PC-3 (cell line): ENCODE results near the gene MAGI2. TPM values are rescaled to one million over a fixed set of nuclear protein-coding genes. Genes with fewer than 3 reads are reported as not detected.

Source experiments
- ATAC-seq: fragments of 200-7000 bp; cut with Tn5 transposase; 2 replicates; pipeline ENCODE4 v1.9.1; 2020; ENCODE audit warnings: mild to moderate bottlenecking, moderate library complexity
- BruUV-seq: library from RNA; stranded (reverse); fragments of 400-500 nt; replicated peaks from 2 replicates; lab custom pipeline; 2021; lab: Mats Ljungman, UMichigan
- CTCF ChIA-PET: fragments of 300-600 bp; sonication (Branson Sonifier 250); formaldehyde crosslinking; loops from one replicate; lab custom pipeline; 2022; ENCODE audit warnings: antibody characterized with exemption; lab: Charles Lee
- POLR2A ChIA-PET: fragments of 300-600 bp; sonication (Branson Sonifier 250); formaldehyde crosslinking; loops from one replicate; lab custom pipeline; 2022; ENCODE audit warnings: antibody characterized with exemption; ENCODE audit not compliant: unreplicated experiment; lab: Charles Lee
- DNase-seq: peaks from one replicate; pipeline ENCODE4 v3.0.0-alpha.2; 2015
- H2AFZ ChIP-seq: fragments of 300-600 bp; sonication (generic); 2 replicates; pipeline ENCODE4 v1.6.0; 2016; ENCODE audit warnings: antibody characterized with exemption, low read length
- H3F3A ChIP-seq: fragments of 300-600 bp; sonication (generic); one replicate; pipeline ENCODE4 v1.6.0; 2017; ENCODE audit warnings: antibody characterized with exemption, low read length, control low read depth, mild to moderate bottlenecking; ENCODE audit not compliant: unreplicated experiment
- H3K27ac ChIP-seq: fragments of 300-600 bp; sonication (generic); 2 replicates; pipeline ENCODE4 v1.5.1; 2016; ENCODE audit warnings: mild to moderate bottlenecking, low read length
- H3K27me3 ChIP-seq: fragments of 300-600 bp; sonication (generic); 2 replicates; pipeline ENCODE4 v1.6.1; 2016; ENCODE audit warnings: low read length, mixed read lengths
- H3K36me3 ChIP-seq: fragments of 300-600 bp; sonication (generic); 2 replicates; pipeline ENCODE4 v1.6.1; 2016; ENCODE audit warnings: low read depth, mixed run types, low read length, mixed read lengths
- H3K4me1 ChIP-seq: fragments of 300-600 bp; sonication (generic); 2 replicates; pipeline ENCODE4 v1.5.1; 2016; ENCODE audit warnings: low read length; ENCODE audit not compliant: insufficient read depth
- H3K4me2 ChIP-seq: fragments of 300-600 bp; sonication (generic); 2 replicates; pipeline ENCODE4 v1.6.0; 2016; ENCODE audit warnings: low read length
- H3K4me3 ChIP-seq: fragments of 300-600 bp; sonication (generic); 2 replicates; pipeline ENCODE4 v1.5.1; 2016; ENCODE audit warnings: mild to moderate bottlenecking, low read length, mixed read lengths
- H3K79me2 ChIP-seq: fragments of 300-600 bp; sonication (generic); 2 replicates; pipeline ENCODE4 v1.6.1; 2017; ENCODE audit warnings: low read length, mixed read lengths
- H3K9ac ChIP-seq: fragments of 300-600 bp; sonication (generic); 2 replicates; pipeline ENCODE4 v1.6.0; 2016; ENCODE audit warnings: mild to moderate bottlenecking, low read length
- H3K9me2 ChIP-seq: fragments of 300-600 bp; sonication (generic); replicated peaks from 2 replicates; pipeline ENCODE4 v1.6.1; 2016; ENCODE audit warnings: mixed run types, low read length, mixed read lengths
- H3K9me3 ChIP-seq: fragments of 300-600 bp; sonication (generic); 2 replicates; pipeline ENCODE4 v1.6.1; 2016; ENCODE audit warnings: low read length, mixed read lengths
- H4K20me1 ChIP-seq: fragments of 300-600 bp; sonication (generic); 2 replicates; pipeline ENCODE4 v1.6.1; 2016; ENCODE audit warnings: low read length, mixed read lengths
- EZH2 ChIP-seq: fragments of 300-600 bp; sonication (generic); IDR thresholded peaks from one replicate; pipeline ENCODE4 v1.6.1; 2017; ENCODE audit warnings: antibody characterized with exemption, mild to moderate bottlenecking, low read length; ENCODE audit not compliant: unreplicated experiment
- EZH2phosphoT487 ChIP-seq: fragments of 300-600 bp; sonication (generic); IDR thresholded peaks from 2 replicates; pipeline ENCODE4 v1.6.1; 2018; ENCODE audit warnings: mild to moderate bottlenecking, antibody characterized with exemption, low read length, borderline replicate concordance
- intact Hi-C: fragments of 100-400 bp; cut with micrococcal nuclease; formaldehyde crosslinking; loops from 2 replicates; pipeline ENCODE4 v1.9.0; 2023
- total RNA-seq: library from RNA; depleted of rRNA; stranded (reverse); fragments of >200 nt; gene quantifications from 2 replicates; pipeline ENCODE4 v1.2.3, GENCODE V29; 2014
- TF ChIP-seq, protein P1 (sequence below): fragments of 300-600 bp; sonication (generic); conservative IDR thresholded peaks from 2 replicates; pipeline ENCODE4 v1.5.1; 2017; ENCODE audit warnings: antibody characterized with exemption, low read depth, mild to moderate bottlenecking, low read length

Gene MAGI2
- total RNA-seq, 1 experiment from 2014 or later = not detected

DNA sequence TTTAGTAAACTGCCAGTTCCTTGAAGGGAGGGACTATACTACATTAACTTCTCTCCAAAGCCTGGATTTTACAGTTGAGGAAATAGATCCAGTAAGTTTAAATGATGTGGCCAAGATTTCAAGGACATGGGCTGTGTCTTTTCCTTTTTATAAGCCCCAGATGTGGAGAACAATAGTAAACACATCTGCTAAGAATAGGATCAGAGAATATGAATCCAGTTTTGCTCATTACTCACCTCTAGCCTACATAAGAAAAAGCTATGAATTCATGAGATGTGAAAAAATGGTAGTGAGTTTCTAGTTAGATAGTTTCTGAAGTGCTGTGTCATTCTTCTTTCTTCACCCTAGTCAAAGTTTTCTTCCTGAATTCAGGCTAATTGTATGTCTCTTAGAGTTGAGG lies 38.6 kb downstream of the MAGI2 start:
- peaks cover 17% of the 10 kb centered on the region for H3K4me1 ChIP-seq

DNA sequence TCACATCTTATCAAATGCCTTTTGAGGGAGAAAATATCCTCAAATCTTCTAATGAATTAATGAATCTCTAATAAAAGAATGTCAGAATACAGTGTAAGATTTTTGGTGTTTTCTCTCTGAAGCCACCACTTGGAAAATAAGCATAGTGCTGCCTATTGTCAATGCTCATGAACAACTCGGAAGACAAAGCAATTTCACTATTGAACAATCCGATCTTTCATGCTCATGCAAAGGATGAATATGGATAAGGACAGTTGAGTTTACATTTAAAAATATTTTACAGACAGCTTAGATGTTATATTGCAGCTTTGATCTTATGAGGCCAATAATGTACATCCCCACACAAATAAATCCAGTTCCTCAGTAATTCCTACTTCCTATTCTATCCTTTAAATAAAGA lies 40.6 kb downstream of the MAGI2 start:
- intact Hi-C loops = no loop called here
- TF ChIP-seq, protein P1, sequence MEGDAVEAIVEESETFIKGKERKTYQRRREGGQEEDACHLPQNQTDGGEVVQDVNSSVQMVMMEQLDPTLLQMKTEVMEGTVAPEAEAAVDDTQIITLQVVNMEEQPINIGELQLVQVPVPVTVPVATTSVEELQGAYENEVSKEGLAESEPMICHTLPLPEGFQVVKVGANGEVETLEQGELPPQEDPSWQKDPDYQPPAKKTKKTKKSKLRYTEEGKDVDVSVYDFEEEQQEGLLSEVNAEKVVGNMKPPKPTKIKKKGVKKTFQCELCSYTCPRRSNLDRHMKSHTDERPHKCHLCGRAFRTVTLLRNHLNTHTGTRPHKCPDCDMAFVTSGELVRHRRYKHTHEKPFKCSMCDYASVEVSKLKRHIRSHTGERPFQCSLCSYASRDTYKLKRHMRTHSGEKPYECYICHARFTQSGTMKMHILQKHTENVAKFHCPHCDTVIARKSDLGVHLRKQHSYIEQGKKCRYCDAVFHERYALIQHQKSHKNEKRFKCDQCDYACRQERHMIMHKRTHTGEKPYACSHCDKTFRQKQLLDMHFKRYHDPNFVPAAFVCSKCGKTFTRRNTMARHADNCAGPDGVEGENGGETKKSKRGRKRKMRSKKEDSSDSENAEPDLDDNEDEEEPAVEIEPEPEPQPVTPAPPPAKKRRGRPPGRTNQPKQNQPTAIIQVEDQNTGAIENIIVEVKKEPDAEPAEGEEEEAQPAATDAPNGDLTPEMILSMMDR = no peak
- no peak for TF ChIP-seq EZH2
- TF ChIP-seq EZH2phosphoT487 = no peak
- Histone ChIP-seq H4K20me1 (no peaks in the 10 kb centered on the region), H3K4me2 (no peak overlapping the region), H3K9me3 (no peaks in the 10 kb centered on the region), H3K79me2 (no peaks in the 10 kb centered on the region), H3F3A (no peaks in the 10 kb centered on the region), H3K27me3 (no peaks in the 10 kb centered on the region), H2AFZ (no peak overlapping the region), H3K9ac (no peak overlapping the region), H3K4me1 (peaks cover 9% of the 10 kb centered on the region; the same call in 1 of the 2 replicates), H3K27ac (no peak overlapping the region), H3K4me3 (no peak overlapping the region), H3K36me3 (no peaks in the 10 kb centered on the region), H3K9me2 (no peaks in the 10 kb centered on the region)
- ChIA-PET CTCF (no interaction called here), POLR2A (no interaction called here)
- ATAC-seq = no peak
- BruUV-seq = no TSS peak
- DNase-seq = no peak

More for the DNA sequence above, 38.6 kb downstream of the MAGI2 start:
- ATAC-seq = no peak
- intact Hi-C loops = no loop called here
- no peaks in the 10 kb centered on the region for H3K9me3 ChIP-seq
- H3K9ac ChIP-seq = no peak overlapping the region
- TF ChIP-seq, protein P1 = no peak
- TF ChIP-seq EZH2 (no peak), EZH2phosphoT487 (no peak)
- no peak overlapping the region for H3K4me3 ChIP-seq
- CTCF ChIA-PET = no interaction called here
- no peak overlapping the region for H3K4me2 ChIP-seq
- POLR2A ChIA-PET = no interaction called here
- no TSS peak for BruUV-seq
- H3F3A ChIP-seq = no peaks in the 10 kb centered on the region
- no peaks in the 10 kb centered on the region for H3K36me3 ChIP-seq
- DNase-seq = no peak
- no peaks in the 10 kb centered on the region for H3K27me3 ChIP-seq
- H3K79me2 ChIP-seq = no peaks in the 10 kb centered on the region
- no peaks in the 10 kb centered on the region for H4K20me1 ChIP-seq
- no peak overlapping the region for H3K27ac ChIP-seq
- H3K9me2 ChIP-seq = no peaks in the 10 kb centered on the region
- no peak overlapping the region for H2AFZ ChIP-seq

DNA sequence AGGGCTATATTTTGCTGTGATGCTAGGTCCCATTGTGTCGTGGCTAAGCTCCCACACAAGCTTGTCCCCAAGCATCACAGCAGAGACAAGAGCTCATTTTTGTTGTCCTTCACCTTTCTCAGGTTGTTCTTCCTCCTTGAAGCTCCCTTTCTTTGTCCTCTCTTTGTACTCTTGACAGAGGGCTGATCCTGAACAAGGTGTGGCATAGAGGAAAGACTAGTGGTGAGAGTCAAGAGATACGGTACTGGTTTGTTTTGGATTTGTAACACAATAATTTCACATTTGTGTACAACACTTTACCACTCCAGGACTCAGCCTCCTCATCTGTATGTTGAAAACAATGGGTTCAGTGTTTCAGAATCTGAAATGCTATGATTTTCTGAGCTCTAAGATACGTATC lies 41.0 kb downstream of the MAGI2 start:
- Histone ChIP-seq H2AFZ (no peak overlapping the region), H3K36me3 (no peaks in the 10 kb centered on the region), H3F3A (no peaks in the 10 kb centered on the region), H3K27ac (no peak overlapping the region), H3K4me1 (peaks cover 9% of the 10 kb centered on the region; the same call in 1 of the 2 replicates), H3K9me2 (no peaks in the 10 kb centered on the region), H3K9me3 (no peaks in the 10 kb centered on the region), H3K4me3 (no peak overlapping the region), H3K4me2 (no peak overlapping the region), H3K27me3 (no peaks in the 10 kb centered on the region), H3K79me2 (no peaks in the 10 kb centered on the region), H3K9ac (no peak overlapping the region), H4K20me1 (no peaks in the 10 kb centered on the region)
- ChIA-PET CTCF (no interaction called here), POLR2A (no interaction called here)
- no peak for TF ChIP-seq EZH2
- intact Hi-C loops = no loop called here
- DNase-seq (no peak), ATAC-seq (no peak)
- no TSS peak for BruUV-seq
